Breast epithelium (tissue), 4 donors: ENCODE data around the gene PCIF1. TPM values are rescaled to one million over a fixed set of nuclear protein-coding genes. Genes with fewer than 3 reads are reported as not detected.
A peak's percentile ranks its signal among the peaks of the same experiment; 100 is the strongest.
"Not testable (repeated sequence)": the region's sequence is repeated elsewhere in the genome, so short reads cannot be mapped to it uniquely, and the experiment has no call there.

Experiments
- DNase-seq, 2 donors: peaks; one replicate each; pipeline ENCODE4 v3.0.0-alpha.2; 2019; ENCODE audit warnings: low spot score in 2 of 2
- H3K27ac ChIP-seq, 2 donors: fragments of 200-600 bp; sonication (generic) in 1 of 2; one replicate each; pipeline ENCODE4 v1.5.1; 2016 to 2019; ENCODE audit warnings: mild to moderate bottlenecking in 1 of 2
- H3K27me3 ChIP-seq, 2 donors: fragments of 200-600 bp; sonication (generic) in 1 of 2; one replicate each; pipeline versions ENCODE4 v1.5.1 to v1.6.0; 2017 to 2019; ENCODE audit warnings: control low read depth in 1 of 2, mild to moderate bottlenecking in 1 of 2
- H3K36me3 ChIP-seq: fragments of 200-600 bp; one replicate; pipeline ENCODE4 v1.5.1; 2019
- H3K4me1 ChIP-seq, 2 donors: fragments of 200-600 bp; sonication (generic); one replicate each; pipeline ENCODE4 v1.5.1; 2016 to 2019; ENCODE audit warnings: control low read depth in 1 of 2
- H3K4me3 ChIP-seq, 3 donors: fragments of 200-600 bp; sonication (generic); 1 replicate in 2 of 3; 2 replicates in 1 of 3; pipeline ENCODE4 v1.5.1; 2016 to 2019; ENCODE audit warnings: mild to moderate bottlenecking in 3 of 3, moderate library complexity in 2 of 3
- H3K9me3 ChIP-seq, 2 donors: fragments of 200-600 bp; sonication (generic) in 1 of 2; one replicate each; pipeline ENCODE4 v1.5.1; 2016 to 2019; ENCODE audit warnings: control low read depth in 1 of 2
- POLR2A ChIP-seq: fragments of 450-650 bp; IDR thresholded peaks from one replicate; pipeline ENCODE4 v1.6.1; 2016; ENCODE audit warnings: antibody characterized with exemption, mild to moderate bottlenecking, moderate library complexity
- POLR2AphosphoS5 ChIP-seq, 3 donors: sonication (generic); formaldehyde crosslinking; IDR thresholded peaks; one replicate each; pipeline ENCODE4 v1.6.1; 2017; ENCODE audit warnings: antibody characterized with exemption in 3 of 3
- intact Hi-C: fragments of 100-400 bp; cut with DNase I; formaldehyde crosslinking; loops from one replicate; pipeline ENCODE4 v1.15.1; 2023; ENCODE audit warnings: low total_unique reads
- total RNA-seq, 3 donors: library from RNA; depleted of rRNA; stranded (reverse); fragments of >200 nt; gene quantifications; one replicate each; pipeline ENCODE4 v1.1.0, GENCODE V29; 2016
- TF ChIP-seq, protein P1 (sequence below), 3 donors: fragments of 450-650 bp; IDR thresholded peaks; one replicate each; pipeline ENCODE4 v1.5.1; 2016 to 2017; ENCODE audit warnings: antibody characterized with exemption in 3 of 3, mild to moderate bottlenecking in 3 of 3, moderate library complexity in 3 of 3

PCIF1 gene
- total RNA-seq, 3 donors from 2014 or later: 28.2 to 40.2 (median 30.8) TPM

DNA sequence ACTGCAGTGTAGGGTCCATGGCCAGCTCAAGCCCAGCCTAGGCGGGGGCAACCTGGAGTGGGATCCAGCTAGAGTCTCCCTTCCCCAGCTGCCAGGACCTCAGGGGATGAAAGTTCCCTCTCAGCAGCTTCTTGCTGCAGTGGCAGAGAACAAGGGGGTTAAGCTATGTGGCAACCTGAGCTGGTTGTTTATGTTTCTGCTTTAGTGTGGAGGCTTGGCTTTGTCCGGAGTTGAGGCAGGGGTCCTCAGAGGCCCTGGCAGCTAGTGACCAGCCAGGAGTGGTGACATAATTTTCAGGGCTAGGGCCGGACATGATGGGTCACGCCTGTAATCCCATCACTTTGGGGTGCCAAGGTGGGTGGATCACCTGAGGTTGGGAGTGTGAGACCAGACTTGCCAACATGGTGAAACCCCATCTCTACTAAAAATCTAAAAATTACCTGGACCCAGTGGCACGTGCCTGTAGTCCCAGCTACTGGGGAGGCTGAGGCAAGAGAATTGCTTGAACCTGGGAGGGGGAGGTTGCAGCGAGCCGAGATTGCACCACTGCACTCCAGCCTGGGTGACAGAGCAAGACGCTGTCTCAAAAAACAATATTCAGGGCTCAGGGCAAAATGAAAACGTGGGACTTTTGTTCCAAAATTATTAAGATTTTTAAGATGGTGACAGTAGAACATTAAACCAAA, 8.5 kb upstream of the PCIF1 start:
- Histone ChIP-seq H3K27me3 (no peaks in the 10 kb centered on the region), H3K36me3 (no peaks in the 10 kb centered on the region), H3K4me1 (peaks cover 0 to 3% of the 10 kb centered on the region in 2 donors), H3K9me3 (no peaks in the 10 kb centered on the region), H3K27ac (peak overlapping the region; percentile 7 to 86), H3K4me3 (no peak overlapping the region)
- no peak for DNase-seq
- TF ChIP-seq, protein P1, sequence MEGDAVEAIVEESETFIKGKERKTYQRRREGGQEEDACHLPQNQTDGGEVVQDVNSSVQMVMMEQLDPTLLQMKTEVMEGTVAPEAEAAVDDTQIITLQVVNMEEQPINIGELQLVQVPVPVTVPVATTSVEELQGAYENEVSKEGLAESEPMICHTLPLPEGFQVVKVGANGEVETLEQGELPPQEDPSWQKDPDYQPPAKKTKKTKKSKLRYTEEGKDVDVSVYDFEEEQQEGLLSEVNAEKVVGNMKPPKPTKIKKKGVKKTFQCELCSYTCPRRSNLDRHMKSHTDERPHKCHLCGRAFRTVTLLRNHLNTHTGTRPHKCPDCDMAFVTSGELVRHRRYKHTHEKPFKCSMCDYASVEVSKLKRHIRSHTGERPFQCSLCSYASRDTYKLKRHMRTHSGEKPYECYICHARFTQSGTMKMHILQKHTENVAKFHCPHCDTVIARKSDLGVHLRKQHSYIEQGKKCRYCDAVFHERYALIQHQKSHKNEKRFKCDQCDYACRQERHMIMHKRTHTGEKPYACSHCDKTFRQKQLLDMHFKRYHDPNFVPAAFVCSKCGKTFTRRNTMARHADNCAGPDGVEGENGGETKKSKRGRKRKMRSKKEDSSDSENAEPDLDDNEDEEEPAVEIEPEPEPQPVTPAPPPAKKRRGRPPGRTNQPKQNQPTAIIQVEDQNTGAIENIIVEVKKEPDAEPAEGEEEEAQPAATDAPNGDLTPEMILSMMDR (IDR thresholded peaks at IDR 0.05): no peak
- TF ChIP-seq POLR2AphosphoS5 (IDR thresholded peaks at IDR 0.05) (no peak), POLR2A (no peak)
- intact Hi-C loops: no loop called here

DNA sequence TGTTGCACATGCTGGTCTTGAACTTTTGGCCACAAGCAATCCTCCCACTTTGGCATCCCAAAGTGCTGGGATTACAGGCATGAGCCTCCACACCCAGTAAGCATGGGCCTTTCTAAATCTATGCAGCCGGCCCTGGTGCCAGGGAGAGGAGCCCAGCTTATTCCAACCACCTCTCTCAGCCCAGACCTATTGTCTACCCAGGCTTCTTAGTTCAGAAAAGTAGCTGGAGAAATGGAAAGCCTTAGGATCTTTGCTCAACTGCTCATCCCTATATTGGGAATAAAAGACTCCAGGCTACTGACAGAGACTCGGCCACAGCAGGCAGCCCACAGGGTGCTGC, 7.8 kb upstream of the PCIF1 start:
- Histone ChIP-seq H3K4me3 (no peak overlapping the region), H3K36me3 (no peaks in the 10 kb centered on the region), H3K9me3 (no peaks in the 10 kb centered on the region), H3K4me1 (peaks cover 0 to 3% of the 10 kb centered on the region in 2 donors), H3K27ac (no peak overlapping the region), H3K27me3 (no peaks in the 10 kb centered on the region)
- TF ChIP-seq, protein P1 (IDR thresholded peaks at IDR 0.05): no peak
- TF ChIP-seq POLR2A: no peak
- TF ChIP-seq POLR2AphosphoS5 (IDR thresholded peaks at IDR 0.05): no peak
- DNase-seq: no peak
- intact Hi-C loops: no loop called here

DNA sequence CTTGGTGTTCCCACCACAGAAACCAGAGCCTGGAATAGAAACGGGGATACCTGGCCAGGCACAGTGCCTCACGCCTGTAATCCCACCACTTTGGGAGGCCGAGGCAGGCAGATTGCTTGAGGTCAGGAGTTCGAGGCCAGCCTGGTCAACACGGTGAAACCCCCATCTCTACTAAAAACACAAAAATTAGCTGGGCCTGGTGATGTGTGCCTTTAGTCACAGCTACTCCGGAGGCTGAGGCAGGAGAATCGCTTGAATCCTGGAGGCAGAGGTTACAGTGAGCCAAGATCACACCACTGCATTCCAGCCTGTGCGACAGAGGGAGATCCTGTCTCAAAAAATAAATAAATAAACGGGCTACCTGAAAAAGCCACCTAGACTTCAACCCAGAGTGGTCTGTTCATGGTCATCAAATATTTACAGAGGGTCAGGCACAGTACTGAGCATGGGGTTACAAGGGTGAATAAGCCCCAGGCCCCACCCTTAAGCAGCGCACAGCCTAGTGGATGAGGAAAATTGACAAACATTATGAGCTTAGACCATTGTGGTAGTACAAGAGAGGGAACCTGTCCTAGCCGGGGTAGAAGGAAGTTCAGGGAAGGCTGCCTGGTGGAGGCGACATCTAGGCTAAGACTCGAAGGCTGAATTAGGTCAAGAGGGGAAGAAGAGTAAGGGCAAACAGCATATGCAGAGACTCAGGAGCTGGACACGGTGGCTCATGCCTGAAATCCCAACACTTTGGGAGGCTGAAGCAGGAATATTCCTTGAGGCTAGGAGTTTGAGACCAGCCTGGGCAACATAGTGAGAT, 7.2 kb upstream of the PCIF1 start:
- H3K4me1 ChIP-seq: peaks cover 0 to 3% of the 10 kb centered on the region in 2 donors
- H3K36me3 ChIP-seq: no peaks in the 10 kb centered on the region
- H3K27me3 ChIP-seq: no peaks in the 10 kb centered on the region
- H3K9me3 ChIP-seq: no peaks in the 10 kb centered on the region
- H3K27ac ChIP-seq: no peak overlapping the region
- intact Hi-C loops: no loop called here
- TF ChIP-seq POLR2A (no peak), POLR2AphosphoS5 (IDR thresholded peaks at IDR 0.05) (no peak)
- TF ChIP-seq, protein P1 (IDR thresholded peaks at IDR 0.05): no peak
- DNase-seq: no peak
- no peak overlapping the region for H3K4me3 ChIP-seq

DNA sequence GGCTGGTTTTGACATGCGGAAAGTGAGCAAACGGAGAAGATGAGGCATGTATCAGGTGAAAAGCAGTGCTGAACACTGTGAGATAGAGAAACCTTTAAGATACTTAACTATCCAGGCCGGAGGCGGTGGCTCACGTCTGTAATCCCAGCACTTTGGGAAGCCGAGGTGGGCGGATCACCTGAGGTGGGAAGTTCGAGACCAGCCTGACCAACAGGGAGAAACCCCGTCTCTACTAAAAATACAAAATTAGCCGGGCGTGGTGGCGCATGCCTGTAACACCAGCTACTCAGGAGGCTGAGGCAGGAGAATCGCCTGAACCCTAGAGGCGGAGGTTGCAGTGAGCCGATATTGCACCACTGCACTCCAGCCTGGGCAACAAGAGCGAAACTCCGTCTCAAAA, 2.8 kb upstream of the PCIF1 start:
- DNase-seq, intact Hi-C loops, H3K4me1 ChIP-seq, H3K27me3 ChIP-seq, H3K4me3 ChIP-seq, H3K9me3 ChIP-seq, H3K36me3 ChIP-seq, H3K27ac ChIP-seq: not testable (repeated sequence)

DNA sequence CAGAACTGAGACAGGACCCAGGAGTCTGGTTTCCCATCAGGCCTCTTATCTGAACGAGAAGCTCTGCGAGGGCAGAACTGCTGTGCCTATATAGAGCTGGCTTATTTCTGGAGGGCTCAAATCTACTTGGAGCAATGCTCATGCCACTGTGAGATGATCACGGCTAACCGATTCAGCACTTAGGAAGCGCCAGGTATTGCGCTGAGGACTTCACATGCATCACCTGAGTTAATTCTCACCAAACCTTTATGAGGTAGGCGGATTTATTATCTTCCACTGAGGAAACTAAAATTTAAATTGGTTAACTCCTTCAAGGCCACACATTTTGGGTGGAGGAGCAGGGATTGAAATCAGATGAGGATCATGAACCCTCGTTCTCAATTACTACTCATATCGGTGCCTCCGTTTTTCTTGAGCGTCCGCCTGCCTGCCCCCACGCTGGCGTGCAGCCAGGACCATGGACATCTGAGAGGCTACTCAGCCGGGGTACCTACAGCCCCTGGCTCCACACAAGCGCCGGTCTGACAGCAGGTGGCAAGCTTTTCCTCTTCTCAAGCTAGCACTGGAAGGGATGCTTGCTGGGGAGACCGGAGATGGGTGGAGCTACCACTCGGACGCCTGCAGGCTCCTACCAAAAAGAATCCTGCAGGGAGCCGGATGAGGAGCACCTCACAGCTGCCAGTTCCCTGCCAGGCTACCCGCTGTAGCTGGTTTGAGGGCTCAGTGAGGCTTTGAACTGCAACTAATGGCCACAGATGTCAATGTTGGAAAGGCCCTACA, 1.0 kb upstream of the PCIF1 start:
- no peaks in the 10 kb centered on the region for H3K4me1 ChIP-seq
- H3K4me3 ChIP-seq: peak overlapping the region; percentile 81 to 100 (median 98)
- H3K36me3 ChIP-seq: peaks cover 7% of the 10 kb centered on the region
- no peaks in the 10 kb centered on the region for H3K9me3 ChIP-seq
- peak overlapping the region; percentile 100 for H3K27ac ChIP-seq
- peak; percentile 64 to 71 for DNase-seq
- no peaks in the 10 kb centered on the region for H3K27me3 ChIP-seq
- intact Hi-C loops: no loop called here
- TF ChIP-seq POLR2AphosphoS5 (IDR thresholded peaks at IDR 0.05) (no peak), POLR2A (no peak)
- TF ChIP-seq, protein P1 (IDR thresholded peaks at IDR 0.05): peak in 2 of 3 donors; percentile 19 to 36
